ENCODE measurements around the gene ANAPC2.

Gene ANAPC2

DNA sequence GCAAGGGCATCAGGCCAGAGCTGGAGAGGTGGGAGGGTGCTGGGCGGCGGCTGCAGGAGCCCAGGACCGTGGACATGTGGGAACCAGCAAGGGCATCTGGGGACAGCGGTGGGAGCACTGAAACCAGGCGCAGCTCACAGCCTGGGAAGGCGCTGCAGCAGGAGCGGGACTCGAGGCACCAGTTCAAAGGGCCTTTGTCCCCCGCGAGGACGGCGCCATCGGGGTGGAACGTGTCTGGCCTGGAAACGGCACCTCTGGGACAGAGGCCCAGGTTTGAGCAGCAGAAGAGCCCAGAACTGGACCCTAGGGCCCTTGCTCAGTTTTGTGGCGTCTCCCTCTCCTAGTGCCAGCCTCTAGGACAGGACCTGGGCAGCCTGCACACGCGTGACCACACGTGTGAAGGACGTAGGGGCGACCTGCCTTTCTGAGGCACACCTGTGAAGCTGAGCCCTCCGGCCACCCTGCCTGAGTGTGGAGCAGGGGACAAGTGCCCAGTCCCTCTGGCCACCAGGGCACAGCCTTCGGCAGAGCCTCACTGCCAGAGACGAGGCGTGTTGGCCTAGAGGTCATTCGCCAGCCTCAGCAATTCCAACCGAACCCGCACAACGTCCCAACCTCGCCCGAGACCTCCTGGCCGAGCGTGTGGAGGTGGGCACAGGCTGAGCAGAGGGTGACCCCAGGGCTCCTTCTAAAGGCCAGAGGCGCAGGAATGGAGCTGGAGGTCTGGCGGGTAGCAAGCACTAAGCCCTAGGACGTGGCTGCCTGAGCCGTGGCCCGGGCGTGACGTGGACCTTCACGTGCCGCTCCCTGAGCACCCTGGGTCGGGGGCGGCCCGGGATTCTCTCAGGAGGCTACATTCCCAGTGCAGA is 14.3 kb downstream of the ANAPC2 start:
- no peak for DNase-seq

DNA sequence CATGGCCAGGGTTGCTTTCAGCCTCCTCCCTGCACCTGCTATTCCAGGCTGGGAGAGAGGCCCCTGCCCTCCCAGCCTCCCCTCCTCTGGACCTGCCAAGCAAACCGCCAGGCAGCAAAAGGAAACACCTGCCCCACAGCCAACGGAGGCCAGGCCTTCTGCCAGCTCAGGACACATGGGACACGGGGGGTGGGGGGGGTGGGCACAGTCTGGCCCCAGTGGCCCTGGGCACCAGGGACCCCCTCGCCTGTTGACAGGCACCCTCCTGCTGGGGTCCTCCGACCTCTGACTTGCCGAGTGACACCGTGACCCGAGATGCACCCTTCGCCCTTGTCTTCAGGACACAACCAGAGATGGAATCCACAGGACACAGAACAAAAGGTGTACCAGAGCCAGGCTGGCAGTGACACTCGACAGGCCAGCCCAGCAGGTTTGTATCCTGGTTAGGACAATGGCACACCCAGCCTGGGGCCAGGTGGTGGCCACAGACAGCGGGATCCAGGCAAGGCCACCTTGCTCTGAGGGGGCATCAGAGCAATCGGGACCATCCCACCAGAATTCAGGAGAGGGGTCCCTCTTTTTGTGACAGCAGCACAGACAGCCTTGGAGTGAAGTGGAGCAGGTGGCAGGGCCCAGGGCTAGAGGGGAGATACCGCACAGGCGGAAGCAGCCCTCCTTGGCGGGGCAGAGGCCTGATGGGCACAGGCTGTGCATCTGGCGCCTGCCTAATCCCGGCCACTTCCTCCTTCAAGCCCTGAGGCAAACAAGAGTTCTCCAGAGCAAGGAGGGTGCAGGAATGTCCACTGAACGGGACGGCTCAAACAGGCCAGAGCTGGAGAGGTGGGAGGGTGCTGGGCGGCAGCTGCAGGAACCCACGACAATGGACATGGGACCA is 15.2 kb downstream of the ANAPC2 start:
- DNase-seq: no peak

DNA sequence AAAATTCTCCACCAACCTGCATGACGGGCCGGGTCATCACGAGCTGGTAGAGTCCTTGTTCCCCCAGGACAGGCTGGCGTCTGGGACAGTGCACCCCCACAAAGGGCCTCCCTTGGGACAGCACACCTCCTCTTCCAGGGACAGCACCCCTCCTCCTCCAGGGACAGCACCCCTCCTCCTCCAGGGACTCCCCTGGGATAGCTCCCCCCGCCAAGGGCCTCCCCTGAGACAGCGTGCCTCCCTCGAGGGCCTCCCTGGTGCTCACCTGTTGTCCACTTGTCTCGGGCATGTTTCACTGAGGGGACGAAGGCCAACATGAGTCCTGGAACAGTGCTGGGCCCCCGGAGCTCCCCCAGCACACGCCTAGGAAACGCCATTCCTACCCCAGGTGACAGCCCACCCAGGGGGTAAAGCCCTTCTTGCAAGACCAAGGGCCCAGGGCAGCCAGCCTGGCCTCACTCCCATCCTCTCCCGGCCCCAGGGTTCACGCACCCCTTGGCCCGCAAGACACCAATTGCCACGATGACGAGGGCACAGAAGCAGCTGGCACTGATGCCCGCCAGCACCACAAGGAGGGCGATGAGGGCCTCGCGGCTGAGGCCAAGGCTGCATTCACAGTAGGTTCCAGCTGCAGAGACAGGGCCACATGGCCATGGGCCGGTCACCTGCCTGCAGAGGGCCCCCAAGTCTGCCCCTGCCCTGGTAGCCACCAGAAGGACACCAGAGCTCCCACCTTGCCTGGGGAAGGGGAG is 17.0 kb downstream of the ANAPC2 start:
- DNase-seq: no peak

DNA sequence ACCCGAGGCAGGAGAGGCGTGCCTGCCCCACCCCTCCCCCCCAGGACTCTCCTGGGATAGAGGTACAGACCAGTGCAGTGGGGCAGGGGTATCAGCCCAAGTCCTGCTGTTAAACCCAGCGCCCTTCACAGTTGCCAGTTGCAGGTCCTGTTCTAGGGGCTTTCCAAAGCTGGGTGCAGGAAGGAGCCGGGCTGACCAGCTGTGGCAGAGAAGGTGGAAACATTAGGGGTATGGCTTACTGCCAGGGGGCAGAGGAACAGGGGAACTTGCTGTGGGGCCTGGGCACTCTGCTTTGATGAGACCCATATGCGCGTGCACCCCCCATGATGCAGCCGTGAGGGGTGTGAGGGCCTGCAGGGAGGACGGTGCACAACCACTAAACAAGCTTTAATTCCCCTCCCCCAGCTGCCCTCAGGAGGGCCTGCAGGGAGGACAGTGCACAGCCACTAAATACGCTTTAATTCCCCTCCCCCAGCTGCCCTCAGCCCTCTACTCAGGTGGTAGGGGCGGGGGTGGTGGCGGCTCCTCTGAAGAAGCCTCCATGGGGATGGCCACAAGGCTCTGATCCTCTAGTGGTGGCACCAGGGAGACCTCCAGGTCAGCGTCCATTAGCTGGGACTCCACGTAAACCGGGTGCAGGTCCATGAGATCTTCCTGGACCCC is 17.7 kb downstream of the ANAPC2 start:
- DNase-seq: no peak

DNA sequence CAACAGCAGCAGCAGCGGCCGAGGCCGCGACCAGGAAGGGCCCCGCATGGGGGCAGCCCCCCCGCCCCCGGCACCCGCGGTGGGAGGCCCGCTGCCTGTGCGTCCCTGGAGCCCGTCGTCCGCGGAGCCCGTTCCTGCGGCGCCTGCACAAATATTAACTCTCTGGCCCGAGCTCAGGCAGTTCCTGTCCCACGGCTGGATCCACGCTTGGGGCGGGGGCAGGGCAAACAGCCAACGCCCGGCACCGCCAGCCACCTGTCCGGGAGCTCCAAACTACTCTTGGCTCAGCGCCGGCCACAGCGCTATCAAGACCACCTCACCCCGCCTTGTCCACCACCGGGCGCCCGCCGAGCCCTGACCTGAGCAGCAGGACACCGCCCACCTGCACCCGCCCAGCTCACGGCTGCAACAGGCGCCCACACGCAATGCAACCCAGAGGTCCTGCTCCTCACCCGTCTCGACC is 18.4 kb downstream of the ANAPC2 start, which contains the start of gene LRRC26:
TSS of gene LRRC26 (minus strand) at position 156 of the 463 bp plus-strand sequence. CDS start at position 48, 108 bp downstream.
- no peak for DNase-seq

DNA sequence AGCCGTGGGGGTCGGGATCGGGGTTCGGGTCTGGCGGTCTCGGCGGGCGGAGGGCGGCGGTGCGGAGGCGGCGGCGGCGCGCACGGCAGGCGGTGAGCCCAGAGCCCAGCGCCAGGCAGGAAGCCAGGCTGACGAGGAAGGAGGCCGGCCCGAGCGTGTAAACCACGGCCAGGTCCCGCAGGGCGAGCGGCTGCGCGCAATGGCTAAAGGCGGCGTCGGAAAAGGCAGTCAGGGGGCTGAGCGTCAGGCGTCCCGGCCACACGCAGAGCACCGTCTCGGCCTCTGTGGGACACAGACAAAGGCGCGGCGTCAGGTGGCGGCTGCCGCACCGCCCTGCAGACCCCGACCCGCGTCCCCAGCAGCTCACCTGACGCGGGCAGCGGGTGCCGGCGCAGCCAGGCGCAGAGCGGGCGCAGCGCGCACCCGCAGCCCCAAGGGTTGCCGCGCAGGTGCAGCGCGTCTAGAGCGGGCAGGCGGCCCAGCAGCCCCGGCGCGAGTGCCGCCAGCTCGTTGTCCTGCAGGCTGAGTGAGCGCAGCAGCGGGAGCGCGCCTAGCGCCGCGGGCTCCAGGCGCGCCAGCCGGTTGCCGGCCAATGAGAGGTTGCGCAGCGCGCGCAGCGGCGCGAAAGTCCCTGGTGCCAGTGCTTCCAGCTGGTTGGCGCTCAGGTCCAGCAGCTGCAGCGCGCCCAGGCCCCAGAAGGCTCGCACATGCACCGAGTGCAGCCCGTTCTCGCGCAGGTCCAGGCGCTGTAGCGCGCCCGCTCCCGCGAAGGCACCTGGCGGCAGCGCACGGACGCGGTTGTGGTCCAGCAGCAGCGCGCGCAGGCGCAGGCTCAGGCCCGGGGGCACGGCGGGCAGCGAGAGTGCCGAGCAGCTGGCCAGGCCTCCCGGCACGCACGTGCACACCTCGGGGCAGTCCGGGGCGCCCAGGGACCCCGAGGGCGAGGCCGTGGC is 19.2 kb downstream of the ANAPC2 start:
- peak; percentile 78 for DNase-seq

DNA sequence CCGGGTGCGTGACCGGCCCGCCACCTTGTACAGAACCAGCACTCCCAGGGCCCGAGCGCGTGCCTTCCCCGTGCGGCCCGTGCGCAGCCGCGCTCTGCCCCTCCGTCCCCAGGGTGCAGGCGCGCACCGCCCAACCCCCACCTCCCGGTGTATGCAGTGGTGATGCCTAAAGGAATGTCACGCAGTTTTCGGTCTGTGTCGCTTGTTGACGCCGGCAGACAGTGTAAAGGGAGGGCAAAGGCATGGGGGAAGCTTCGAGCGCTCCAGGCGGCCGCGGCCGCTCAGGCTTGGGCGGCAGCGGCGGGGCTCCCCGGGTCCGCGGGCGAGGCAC is 19.8 kb downstream of the ANAPC2 start:
- peak; percentile 51 for DNase-seq

DNA sequence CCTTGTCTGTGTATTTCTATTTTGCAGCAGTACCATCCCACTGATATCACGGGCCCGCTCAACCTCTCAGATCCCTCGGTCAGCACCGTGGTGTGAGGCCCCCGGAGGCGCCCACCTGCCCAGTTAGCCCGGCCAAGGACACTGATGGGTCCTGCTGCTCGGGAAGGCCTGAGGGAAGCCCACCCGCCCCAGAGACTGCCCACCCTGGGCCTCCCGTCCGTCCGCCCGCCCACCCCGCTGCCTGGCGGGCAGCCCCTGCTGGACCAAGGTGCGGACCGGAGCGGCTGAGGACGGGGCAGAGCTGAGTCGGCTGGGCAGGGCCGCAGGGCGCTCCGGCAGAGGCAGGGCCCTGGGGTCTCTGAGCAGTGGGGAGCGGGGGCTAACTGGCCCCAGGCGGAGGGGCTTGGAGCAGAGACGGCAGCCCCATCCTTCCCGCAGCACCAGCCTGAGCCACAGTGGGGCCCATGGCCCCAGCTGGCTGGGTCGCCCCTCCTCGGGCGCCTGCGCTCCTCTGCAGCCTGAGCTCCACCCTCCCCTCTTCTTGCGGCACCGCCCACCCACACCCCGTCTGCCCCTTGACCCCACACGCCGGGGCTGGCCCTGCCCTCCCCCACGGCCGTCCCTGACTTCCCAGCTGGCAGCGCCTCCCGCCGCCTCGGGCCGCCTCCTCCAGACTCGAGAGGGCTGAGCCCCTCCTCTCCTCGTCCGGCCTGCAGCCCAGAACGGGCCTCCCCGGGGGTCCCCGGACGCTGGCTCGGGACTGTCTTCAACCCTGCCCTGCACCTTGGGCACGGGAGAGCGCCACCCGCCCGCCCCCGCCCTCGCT is 20.4 kb downstream of the ANAPC2 start:
- peak; percentile 60 for DNase-seq

DNA sequence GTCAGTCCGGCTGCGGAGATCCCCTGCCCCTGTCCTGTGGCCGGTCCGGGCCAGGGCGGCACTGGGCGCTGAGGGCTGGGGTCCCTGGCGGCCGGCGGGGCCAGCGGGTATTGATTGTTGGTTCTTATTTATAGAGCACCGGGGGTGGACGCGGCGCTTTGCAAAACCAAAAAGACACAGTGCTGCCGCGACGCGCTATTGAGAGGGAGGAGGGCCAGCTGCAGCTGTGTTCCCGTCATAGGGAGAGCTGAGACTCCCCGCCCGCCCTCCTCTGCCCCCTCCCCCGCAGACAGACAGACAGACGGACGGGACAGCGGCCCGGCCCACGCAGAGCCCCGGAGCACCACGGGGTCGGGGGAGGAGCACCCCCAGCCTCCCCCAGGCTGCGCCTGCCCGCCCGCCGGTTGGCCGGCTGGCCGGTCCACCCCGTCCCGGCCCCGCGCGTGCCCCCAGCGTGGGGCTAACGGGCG is 21.0 kb downstream of the ANAPC2 start:
- peak; percentile 40 for DNase-seq

DNA sequence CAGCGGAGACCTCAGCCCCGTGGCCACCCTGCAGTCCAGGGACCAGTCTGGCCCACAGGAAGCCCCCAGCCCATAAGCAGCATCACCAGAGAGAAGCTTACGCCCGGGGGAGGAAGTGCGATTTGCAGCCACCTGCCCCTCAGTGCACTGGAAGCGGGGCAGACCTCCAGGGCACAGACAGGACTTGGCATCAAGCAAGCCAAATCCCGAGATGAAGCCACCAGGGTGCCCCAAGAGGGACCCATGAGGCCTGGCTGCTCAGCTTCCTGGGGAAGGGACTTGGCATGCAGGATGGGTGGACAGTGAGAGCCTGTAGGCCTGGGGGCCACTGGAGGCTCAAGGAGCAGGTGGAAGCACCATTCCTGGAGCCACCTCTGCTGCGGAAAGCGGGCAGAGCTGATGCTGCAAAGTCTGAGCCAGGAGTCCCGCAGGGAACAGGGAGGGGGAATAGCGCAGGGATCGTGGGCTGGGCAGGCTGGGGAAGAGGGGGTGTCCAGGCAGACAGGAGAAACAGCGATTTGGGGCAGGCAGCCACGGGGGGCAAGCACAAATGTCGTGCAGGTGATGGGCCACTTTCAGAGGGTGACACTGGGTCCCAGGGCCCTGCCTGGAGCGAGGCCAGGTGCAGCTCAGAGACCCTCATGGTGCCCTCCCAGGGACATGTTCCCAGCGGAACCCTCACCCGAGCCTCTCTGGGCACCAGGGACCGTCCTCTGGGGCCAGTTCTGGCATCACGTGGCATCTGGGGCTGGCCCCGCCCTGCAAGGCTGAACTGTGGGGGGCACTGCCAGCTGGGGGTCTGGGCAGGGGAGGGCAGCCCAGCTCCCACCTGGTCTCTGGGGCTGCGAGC is 21.8 kb downstream of the ANAPC2 start:
- DNase-seq: no peak

DNA sequence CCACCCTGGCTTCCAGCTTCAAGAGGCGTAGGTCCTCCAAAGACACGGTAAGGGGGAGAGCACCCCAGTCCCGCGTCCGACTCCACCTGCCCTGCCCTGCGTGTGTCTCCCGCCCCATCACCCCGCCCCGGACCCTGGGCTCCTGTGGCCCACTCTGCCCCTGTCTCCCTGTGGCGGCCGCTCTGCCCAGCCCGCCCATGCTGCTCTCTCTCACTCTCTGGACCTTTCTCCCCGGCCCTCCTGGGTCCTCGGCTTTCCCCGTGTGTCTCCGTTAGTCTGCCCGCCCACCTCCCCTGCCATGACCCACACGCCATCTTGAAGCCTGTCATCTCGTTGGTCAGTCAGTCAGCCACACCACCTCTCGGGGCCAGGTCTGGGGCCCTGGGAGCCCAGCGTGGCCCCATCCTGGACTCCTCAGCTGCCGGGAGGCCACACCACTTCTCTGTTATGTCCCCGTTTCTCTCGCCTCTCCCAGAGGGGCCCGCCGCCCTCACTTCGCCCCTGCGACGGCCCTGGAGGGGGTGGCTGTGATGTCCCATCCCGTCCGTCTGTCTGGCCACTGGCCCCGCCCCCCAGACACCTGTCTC is 23.0 kb downstream of the ANAPC2 start:
- DNase-seq: no peak

DNA sequence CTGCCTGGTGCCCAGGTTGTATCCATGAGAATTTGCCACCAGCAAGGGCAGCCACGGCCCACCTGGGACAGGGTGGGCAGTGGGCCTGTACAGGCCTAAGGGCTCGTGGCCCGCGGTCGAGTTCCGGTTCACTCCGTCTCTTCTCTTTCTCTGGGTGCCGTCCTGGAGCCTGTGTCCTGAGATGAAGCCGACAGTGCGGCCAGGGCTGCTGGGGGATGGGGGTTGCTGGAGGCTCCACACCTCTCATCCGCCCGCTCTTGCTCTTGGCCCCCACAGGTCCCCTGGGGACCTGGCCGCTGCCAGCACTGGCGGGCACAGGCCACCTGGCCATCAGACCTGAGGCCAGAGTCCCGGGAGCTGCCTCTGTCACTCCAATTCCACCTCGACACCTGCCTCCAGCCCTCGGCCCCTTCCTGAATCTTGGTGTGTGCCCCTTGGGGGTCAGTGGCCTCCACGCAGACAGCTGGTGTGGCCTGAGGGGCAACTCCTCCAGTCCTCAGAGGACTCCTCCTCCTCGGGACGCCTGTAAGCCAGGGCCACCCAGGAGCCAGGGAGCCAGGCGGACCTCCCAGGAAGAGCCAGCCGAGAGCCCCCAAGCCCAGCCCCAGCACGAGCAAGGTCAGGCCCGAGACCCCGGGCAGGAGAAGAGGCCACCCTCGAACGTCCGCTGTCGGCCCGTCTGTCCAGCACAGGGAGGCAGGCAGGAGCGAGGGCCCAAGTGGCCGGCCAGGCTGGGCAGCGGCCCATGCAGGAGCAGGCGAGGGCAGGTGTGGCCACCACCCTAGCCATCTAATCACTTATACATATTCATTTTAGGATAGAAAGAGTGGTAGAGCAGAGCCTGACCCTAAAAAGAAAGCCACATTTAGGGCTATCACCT is 23.8 kb downstream of the ANAPC2 start:
- no peak for DNase-seq

DNA sequence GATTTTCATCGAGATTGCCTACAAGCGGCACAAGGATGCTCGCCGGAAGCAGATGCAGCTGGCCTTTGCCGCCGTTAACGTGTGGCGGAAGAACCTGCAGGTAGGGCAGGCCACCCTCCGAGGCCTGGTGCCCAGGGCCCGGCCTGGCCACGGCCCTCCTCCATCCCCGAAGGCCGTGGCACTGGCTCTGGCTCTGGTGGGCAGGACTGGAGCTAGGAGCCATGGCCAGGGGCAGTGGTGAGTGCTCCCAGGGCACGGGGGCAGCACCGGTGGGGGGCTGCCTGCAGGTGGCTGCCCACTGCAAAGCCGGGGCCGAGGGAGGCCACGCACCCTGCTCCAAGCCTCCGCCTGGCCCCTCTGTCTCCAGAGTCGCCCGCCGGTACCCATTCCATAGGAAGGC is 24.6 kb downstream of the ANAPC2 start:
- DNase-seq: no peak

DNA sequence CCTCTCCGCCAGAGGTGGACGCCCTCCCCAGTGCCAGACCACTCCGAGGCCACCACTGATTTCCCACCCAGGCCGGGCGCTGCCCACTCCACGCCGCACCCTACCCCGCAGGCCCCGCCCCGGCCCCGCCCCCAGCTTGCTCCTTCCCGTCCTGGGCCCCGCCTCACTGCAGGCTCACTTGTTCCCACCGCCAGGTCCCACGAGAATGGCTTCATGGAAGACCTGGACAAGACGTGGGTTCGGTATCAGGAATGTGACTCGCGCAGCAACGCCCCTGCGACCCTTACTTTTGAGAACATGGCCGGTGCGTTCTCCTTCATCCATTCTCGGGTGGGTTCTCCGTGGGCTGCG is 25.0 kb downstream of the ANAPC2 start:
- no peak for DNase-seq

DNA sequence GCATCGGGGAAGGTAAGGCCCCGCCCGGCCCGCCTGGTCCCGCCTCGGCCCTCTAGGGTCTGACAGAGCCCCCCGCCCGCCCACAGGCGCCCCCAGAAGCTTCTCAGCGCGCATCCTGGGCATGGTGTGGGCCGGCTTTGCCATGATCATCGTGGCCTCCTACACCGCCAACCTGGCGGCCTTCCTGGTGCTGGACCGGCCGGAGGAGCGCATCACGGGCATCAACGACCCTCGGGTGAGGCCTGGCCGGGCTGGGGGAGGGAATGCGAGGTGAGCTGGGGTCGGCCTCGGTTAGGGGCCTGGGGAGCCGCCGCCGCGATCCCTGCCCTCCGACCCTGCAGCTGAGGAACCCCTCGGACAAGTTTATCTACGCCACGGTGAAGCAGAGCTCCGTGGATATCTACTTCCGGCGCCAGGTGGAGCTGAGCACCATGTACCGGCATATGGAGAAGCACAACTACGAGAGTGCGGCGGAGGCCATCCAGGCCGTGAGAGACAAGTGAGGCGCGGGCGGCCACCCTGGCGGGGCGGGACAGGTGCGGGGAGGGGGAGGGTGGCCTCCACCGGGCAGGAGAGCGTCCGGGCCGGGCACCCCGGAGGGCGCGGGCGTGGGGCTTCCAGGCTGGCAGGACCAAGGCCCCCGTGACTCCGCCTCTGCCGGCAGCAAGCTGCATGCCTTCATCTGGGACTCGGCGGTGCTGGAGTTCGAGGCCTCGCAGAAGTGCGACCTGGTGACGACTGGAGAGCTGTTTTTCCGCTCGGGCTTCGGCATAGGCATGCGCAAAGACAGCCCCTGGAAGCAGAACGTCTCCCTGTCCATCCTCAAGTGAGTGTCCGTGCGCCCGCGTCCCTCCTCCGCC is 25.6 kb downstream of the ANAPC2 start:
- DNase-seq: peak; percentile 60

DNA sequence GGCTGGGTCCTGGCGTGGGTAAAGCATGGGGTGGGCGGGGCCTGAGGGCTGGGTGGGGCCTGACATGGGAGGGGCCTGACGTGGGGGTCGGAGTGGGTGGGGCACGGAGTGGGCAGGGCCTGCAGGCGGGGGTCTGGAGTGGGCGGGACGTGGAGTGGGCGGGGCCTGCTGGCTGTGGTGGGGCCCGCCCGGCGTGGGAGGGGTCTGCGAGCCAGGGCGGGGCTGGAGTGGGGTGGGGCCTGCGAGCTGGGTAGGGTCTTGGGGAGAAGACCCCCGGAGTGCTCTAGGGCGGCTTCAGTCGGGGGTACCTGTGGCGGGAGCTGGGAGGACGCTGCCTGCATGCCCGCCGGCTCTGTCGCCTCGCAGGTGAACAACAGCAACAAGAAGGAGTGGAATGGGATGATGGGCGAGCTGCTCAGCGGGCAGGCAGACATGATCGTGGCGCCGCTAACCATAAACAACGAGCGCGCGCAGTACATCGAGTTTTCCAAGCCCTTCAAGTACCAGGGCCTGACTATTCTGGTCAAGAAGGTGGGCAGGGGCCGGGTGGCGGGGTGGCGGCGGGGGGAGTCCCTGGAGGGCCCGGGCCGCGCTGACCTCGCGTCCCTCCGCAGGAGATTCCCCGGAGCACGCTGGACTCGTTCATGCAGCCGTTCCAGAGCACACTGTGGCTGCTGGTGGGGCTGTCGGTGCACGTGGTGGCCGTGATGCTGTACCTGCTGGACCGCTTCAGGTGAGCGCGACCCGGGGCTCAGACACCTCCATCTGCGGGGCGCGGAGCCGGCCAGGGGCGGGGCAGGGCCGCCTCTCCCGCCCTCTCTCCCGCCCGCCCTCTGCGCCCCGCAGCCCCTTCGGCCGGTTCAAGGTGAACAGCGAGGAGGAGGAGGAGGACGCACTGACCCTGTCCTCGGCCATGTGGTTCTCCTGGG is 26.5 kb downstream of the ANAPC2 start:
- DNase-seq: peak; percentile 52
